Nucleus accumbens (tissue), 56 donors: Measurements from ENCODE around the gene MYOCOS.
"Not testable (repeated sequence)": the region's sequence is repeated elsewhere in the genome, so short reads cannot be mapped to it uniquely, and the experiment has no call there.

Experiments
- DNase-seq, 56 donors: peaks; one replicate each; lab custom pipeline; 2025; lab: John Stamatoyannopoulos, UW

MYOCOS gene, protein sequence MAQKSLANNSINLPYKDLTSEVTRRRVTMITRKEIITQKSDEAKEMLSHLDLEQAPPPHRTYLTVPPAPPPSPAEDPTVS

DNA sequence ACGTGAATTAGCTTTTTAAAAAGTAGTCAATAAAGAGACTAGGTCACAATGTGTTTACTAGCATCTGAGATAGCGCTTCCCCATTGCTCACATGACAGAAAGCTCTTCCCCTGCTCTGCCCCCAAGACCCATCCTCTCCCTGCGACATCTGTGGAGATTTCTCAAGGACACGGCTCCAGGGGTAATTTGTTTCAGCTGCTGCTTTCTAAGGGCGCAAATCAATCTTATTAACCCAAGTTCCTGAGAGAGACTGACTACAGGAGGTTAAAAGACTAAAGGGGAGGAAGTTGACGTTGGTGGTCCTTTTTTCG lies at the start of gene MYOCOS:
Gene MYOCOS, plus strand, starts transcription at position 92 of the 311 bp plus-strand sequence. CDS start 1,641 bp downstream, outside the sequence.
- no peak for DNase-seq

DNA sequence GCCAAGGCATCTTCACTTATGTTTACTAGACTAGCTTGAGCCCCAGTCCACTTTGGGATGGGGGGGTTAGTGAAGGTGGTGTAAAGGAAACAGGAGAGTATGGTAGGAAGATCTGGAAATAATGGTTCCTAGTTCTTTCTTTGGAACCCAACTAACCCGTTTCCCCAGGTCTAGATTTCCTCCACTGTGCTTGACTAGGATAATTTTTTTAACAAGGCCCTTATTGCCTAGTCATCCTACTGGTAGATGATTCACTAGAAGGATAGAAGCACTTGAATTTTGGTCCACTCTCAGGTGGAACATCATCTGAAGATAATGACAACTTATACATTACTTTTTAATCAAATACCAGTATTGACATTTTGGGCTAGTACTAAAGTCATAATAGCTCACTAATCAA lies 45.9 kb upstream of the MYOCOS start:
- no peak for DNase-seq

DNA sequence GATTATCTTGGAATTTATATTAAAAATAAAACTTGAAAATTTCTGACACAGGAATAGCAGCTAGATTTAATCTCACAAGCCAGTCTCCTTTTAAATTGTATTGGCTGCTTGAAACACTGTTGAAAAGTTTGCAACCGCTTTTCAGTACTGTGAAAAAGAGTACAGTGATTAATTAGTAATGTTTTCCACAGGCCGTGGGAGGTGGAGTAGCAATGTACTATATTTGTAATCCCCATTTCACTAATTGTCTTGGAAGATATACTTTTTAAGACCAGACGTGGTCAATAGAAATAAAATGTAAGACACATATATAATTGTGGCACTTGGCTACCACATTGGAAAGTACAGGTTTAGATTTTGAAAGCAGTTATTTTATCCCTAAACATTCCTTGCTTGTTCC lies 40.8 kb upstream of the MYOCOS start:
- no peak for DNase-seq

DNA sequence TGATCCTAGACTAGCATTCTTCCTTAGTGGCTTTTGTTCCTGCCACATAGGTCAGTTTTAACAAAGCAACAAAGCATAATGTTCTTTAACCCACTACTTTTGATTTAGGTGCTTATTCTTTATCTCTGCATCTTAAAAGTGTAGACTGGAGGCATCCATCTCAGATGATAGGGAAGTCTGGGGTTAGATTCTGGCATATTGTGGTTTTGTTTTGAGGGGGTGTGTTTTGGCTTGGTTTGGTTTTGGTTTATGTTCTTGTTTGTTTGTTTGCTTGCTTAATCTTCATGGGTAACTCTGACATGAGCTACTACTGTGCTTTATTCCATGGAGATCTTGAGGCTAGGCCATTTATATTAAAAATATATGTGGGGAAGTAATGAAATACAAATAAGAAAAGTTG lies 40.3 kb upstream of the MYOCOS start:
- no peak for DNase-seq

DNA sequence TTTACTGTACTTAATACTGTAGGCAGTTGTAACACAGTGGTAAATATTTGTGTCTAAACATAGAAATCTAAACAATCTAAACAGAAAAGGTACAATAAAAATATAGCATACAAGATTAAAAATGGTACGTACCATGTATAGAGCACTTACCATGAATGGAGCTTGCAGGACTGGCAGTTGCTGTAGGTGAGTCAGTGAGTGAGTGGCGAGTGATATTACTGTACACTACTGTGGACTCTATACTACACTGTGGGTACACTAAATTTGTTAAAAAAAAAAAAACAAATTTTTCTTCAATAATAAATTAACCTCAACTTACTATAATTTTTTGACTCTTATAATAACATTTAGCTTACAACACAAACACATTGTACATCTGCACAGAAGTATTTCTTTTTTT lies 39.5 kb upstream of the MYOCOS start:
- DNase-seq, result no peak

DNA sequence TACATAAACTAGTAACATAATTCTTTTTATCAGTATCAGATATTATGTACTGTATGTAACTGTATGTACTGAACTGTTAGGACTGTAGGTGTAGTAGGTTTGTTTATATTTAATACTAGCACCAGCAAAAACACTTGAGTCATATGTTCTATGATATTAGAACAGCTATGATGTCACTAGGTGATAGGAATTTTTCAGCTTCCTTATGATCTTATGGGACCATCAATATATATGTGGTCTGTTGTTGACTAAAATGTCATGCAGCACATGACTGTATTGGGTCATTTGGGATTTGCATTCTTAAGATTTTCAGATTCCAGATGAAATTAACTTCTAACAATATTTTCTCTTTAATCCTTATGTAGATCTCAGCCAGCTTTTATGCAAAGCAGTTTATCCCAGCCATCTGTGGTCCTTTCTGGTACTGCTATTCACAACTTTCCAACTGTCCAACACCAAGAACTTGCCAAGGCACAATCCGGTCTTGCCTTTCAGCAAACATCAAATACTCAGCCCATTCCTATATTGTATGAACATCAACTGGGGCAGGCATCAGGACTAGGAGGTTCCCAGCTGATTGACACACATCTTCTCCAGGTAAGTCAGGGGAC lies 38.3 kb upstream of the MYOCOS start:
- no peak for DNase-seq

DNA sequence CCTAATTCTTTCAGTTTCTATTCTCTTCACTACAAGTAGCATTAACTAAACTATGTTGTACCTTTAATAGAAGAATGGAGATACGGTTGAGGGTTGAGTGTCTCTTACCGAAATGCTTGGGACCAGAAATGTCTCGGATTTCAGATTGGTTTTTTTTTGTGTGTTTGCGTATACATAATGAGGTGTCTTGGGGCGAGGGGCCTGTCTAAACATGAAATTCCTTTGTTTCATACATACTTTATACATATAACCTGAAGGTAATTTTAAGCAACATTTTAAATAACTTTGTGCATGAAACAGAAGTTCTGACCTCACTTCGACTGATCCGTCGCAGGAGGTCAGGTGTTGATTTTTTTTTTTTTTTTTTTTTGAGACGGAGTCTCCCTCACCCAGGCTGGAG lies 36.3 kb upstream of the MYOCOS start:
- DNase-seq, result no peak

DNA sequence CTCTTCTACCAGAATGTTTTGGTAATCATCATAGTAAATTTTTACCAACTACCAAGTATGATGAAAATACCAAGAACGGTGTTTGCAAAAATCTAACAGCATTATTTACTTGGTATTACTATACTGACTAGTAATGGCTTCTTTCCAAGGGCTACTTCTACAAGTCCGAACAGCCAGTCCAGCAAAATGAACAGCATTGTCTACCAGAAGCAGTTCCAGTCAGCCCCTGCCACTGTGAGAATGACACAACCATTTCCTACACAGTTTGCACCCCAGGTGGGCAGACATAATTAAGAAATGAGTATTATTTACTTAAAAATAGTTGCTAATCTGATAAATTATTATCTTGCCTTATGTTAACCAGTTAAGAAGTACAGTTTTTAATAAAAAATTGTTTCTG lies 33.8 kb upstream of the MYOCOS start:
- peak in 2 of 56 donors; percentile 4 for DNase-seq

DNA sequence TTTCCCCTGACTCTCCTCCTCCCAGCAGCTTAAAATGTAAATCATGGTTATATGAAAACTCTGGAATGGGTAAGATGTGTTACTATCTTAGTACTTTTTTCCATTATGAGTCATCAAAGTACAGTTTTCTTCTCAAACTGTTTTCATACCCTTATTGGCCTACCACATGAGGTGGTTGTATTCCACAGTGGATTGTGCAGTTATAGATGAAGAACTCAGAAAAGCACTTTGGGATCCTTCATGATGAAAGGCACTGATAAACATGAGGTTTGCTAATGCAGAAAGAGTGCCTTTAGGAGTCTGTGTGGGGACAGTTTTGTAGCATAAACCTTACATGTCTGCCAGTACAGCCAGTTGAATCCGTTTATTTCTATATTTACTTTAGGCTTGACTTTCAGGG lies 32.0 kb upstream of the MYOCOS start:
- DNase-seq, result no peak

DNA sequence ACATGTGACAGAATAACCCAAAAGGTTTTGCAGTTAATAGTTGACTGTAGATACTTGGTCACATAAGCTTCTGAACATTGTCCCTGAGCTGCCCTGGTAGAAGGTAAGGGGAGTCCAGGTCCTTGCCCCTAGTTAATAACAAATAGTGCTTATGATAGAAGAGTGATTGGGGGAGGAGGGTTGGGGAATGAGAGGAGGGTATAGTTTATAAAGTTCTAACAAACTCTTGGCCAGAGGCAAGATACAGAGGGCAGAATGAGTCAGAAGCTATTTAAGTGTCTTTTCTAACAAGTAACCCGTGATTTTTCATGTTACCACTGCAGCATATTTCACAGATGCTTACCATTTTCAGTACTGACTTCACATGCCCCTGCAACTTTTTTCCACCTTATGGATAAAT lies 26.7 kb upstream of the MYOCOS start:
- no peak for DNase-seq

DNA sequence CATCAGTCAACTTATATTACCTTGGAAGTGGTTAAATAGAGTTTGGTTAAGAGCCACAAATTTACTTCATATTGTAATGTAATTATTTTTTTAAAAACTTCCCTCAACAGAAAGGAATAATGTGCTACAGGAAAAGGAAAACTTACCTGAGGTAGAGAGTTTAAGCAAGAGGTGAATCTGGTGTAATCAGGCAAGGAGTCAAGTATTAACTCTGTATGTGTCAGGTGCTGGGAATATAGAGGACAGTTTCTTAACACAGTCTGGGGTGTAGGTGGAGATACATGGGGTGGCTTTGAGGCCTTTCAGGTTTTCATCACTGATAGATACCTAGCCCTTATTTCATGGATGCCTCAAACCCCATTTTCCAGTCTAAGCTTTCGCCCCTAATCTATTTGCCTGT lies 25.9 kb upstream of the MYOCOS start:
- DNase-seq, result no peak

DNA sequence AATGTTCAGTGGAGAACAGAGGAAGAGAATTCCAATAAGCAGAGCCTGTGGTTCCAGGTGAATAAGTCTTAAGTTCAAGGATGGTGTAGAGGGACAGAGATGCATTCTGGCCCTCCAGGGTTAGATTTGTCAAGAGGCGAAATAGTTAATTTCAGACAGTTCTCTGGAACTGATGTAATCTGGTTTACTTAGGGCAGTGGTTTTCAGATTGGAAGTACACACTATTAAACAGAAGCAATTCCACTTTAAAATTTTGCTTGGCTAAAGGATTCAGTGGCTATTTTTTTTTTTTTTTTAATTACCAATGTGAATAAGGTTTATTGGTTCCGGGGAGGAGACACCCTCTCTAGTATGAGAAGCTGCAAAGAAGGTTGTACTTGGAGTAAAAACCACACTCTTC lies 25.3 kb upstream of the MYOCOS start:
- no peak for DNase-seq

DNA sequence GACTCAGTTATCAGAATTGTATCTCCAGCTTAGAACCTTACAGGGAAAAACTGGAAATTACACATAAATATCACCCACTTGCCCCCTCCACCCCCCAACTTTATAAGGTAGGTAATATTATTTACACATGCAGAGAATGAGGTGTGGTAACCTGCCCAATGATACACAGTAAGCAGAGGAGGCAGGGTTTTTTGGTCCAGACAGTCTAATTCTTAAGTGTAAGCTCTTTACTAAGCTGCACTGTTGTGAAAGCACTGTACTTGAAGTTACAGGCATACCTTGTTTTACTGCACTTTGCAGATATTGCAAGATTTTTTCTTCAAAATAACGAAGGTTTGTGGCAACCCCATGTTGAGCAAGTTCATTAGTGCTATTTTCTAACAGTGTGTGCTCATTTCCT lies 24.8 kb upstream of the MYOCOS start:
- DNase-seq, result no peak

DNA sequence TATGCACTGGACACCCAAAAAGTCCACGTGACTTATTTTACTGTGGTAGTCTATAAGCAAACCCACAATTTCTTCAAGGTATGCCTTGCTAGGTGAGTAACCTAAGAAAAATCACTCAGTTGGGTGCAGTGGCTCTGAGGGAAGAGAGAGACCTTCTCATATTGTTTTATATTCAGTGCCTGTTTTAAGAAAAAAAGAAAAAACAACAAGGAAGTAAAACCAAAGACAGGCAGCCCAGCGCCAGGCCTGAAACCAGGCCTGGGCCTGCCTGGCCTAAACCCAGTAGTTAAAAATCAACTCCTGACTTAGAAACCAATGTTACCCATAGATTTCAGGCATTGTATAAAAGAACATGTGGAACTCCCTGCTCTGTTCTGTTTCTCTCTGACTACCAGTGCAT lies 21.7 kb upstream of the MYOCOS start:
- DNase-seq, result not testable (repeated sequence)

DNA sequence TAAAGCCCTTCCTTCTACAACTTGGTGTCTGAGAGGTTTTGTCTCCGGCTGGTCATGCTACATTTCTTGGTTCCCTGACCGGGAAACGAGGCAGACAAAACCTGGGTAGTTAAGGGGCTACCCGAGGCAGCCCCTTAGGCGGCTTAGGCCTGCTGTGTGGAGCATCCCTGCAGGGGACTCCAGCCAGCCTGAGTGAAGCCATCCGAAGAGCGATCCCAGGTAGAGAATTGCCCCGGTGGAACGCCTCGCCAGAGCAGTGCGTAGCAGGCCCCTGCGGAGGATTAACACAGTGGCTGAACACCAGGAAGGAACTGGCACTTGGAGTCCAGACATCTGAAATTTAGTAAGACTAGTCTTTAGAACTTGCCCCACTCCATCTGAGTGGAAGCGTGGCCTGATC lies 21.2 kb upstream of the MYOCOS start:
- DNase-seq, result no peak

DNA sequence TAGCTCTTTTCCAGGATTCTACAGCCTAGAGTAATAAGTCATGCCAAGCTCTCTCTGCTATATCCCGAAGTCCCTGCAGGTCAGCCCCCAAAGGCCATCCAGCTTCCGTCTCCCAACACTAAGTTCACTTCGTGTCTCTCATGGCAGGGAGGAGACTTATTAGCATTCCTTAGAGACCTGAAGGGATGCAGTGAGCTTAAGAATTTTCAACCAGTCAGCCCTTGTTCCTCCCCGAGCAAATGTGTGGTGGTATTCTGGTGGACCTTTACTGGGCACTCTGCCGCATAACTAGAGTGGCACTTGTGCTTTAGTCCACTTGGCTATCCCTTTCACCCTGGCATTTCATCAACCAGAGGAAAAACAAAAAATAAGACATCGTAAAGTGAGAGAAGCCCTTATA lies 19.0 kb upstream of the MYOCOS start:
- DNase-seq, result peak in 4 of 56 donors; percentile 4 to 19 (median 9)

DNA sequence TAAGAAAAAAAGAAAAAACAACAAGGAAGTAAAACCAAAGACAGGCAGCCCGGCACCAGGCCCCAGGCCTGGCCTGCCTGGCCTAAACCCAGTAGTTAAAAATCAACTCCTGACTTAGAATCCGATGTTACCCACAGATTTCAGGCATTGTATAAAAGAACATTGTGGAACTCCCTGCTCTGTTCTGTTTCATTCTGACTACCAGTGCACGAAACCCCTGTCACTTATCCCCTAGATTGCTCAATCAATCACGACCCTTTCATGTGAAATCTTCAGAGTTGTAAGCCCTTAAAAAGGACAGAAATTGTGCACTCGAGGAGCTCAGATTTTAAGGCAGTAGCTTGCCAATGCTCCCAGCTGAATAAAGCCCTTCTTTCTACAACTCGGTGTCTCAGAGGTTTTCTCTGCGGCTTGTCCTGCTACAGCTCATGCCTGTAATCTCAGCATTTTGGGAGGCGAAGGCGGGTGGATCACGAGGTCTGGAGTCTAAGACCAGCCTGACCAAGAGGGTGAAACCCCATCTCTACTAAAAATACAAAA lies 15.6 kb upstream of the MYOCOS start:
- DNase-seq, result peak in 9 of 56 donors; percentile 0 to 32 (median 6)

DNA sequence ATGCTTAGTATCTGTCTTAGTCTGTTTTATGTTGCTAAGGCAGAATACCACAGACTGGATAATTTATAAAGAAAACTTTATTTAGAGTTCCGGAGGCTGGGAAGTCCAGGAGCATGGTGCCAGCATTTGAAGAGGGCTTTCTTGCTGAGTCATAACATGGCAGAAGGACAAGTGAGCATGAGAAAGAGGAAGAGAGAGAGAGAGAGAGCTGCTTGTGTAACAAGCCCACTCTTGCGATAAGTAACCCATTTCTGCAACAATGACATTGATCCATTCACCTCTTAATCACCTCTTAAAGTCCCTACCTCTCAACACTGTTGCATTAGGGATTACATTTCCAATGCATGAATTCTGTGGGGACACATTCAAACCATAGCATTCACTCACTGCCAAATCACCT lies 11.7 kb upstream of the MYOCOS start:
- DNase-seq, result no peak

DNA sequence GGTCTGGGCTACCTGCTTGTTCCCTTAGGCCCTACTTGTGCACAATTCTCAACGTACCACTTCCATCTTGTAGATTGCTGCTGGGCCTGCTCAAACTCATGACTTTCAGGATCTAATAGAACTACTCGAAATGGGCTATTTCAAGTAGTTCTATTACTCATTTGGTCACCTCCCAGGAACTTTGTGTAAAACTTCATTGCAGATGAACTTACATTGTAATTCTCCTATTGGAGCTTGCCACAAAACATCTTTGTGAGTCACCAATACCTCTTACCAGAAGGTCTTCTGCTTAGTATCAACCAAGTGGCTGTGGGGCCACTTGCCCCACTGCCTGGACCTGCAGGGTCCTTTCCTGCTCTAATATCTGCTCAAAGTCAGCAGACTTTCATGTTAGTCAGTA lies 10.7 kb upstream of the MYOCOS start:
- no peak for DNase-seq

DNA sequence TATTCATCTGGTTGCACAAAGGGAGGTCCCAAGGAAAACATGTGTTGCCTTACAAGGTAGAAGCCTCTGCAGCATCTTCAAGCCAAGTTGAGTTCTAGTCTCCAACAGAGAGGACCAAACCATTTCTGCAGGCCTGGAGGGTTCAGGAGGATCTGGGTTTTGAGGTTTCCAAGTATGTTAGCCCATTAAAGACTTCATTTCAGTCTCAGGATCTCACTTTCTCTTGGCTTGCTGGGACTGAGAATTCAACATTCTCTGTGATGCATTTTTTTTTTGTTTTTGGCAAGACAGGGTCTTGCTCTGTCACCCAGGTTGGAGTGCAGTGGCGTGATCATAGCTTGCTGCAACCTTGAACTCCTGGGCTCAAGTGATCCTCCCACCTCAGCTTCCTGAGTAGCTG lies 8.8 kb upstream of the MYOCOS start:
- DNase-seq, result no peak

DNA sequence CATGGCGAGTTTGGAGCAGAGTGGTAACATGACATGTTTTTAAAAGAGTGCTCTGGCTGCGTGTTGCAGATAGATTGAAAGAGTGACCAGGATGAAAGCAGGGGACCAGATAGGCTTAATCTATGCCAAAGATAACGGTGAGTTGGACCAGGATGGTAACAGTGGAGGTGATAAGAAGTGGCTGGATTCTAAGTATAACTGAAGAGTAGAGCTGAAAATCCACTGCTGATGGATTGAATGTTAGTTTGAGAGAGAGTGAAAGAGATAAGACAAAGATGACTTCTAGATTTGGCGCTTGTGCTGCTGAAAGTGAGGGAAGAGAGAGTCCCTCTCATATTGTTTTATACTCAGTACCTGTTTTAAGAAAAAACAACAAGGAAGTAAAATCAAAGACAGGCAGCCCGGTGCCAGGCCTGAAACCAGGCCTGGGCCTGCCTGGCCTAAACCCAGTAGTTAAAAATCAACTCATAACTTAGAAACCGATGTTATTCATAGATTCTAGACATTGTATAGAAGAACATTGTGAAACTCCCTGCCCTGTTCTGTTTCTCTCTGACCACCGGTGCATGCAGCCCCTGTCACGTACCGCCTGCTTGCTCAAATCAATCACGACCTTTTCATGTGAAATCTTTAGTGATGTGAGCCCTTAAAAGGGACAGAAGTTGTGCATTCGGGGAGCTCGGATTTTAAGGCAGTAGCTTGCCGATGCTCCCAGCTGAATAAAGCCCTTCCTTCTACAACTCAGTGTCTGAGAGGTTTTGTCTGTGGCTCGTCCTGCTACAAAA lies 6.7 kb upstream of the MYOCOS start:
- DNase-seq, result not testable (repeated sequence)

DNA sequence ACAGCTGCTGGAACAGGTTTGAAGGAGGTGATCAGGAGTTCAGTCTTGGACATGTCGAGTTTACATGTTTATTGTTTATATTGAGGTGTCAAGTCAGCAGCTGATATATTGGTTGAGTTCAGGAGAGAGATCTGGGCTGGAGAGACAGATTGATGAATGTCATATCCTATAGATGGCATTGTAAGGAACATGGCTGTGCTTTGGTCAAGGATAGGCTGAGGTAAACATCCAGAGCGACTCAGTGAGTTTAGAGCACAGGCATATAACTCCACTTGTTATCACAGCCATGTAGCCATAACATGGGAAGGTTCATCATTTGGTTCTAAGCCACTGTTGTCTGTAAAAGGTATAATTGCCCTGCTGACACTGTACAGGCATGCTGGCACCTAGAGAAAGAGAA lies 5.5 kb upstream of the MYOCOS start:
- DNase-seq, result no peak
